Endothelial cell of umbilical vein (primary cell): Measurements from ENCODE around the gene DPP6.

Experiments
- EZH2 ChIP-seq: IDR thresholded peaks from 2 replicates; pipeline ENCODE4 v1.6.1; 2012; ENCODE audit warnings: borderline replicate concordance, low read depth, mild to moderate bottlenecking, moderate library complexity, low read length, inconsistent platforms; ENCODE audit not compliant: severe bottlenecking
- POLR2A ChIP-seq: IDR thresholded peaks from 2 replicates; pipeline ENCODE4 v1.6.1; 2012; ENCODE audit warnings: low read depth, mild to moderate bottlenecking, control low read depth, low read length
- TF ChIP-seq, protein P1 (sequence below), 2 donors: IDR thresholded peaks; 1 replicate in 1 of 2; 2 replicates in 1 of 2; pipeline ENCODE4 v1.5.1; 2011; ENCODE audit warnings: low read length in 2 of 2, mild to moderate bottlenecking in 2 of 2, moderate library complexity in 2 of 2, control low read depth in 1 of 2, inconsistent platforms in 1 of 2, low read depth in 1 of 2; ENCODE audit not compliant: insufficient read depth in 1 of 2; ENCODE audit errors: extremely low read depth in 1 of 2
- TF ChIP-seq, protein P2 (sequence below): IDR thresholded peaks from 2 replicates; pipeline ENCODE4 v1.6.1; 2011; ENCODE audit not compliant: insufficient read depth, insufficient read length

DNA sequence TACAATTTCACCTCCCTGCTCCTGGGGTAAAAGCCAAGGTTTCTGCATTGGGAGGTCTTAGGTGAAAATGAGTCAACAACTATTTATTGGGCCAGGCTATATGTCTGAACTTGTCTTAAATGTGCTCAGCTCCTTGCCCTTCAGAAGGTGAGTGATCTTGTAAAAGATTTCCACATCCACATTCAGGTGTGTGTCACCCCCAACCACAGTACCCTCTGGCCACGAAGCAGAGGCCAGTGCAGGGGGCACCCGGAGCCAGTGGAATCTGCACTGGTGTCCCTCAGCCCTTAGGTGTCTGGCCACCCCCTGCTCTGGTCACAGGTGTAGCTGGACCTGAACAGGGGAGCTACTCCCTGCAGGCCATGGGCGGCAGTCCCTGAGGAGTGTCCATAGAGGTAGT lies 752.3 kb downstream of the DPP6 start:
- TF ChIP-seq, protein P1, sequence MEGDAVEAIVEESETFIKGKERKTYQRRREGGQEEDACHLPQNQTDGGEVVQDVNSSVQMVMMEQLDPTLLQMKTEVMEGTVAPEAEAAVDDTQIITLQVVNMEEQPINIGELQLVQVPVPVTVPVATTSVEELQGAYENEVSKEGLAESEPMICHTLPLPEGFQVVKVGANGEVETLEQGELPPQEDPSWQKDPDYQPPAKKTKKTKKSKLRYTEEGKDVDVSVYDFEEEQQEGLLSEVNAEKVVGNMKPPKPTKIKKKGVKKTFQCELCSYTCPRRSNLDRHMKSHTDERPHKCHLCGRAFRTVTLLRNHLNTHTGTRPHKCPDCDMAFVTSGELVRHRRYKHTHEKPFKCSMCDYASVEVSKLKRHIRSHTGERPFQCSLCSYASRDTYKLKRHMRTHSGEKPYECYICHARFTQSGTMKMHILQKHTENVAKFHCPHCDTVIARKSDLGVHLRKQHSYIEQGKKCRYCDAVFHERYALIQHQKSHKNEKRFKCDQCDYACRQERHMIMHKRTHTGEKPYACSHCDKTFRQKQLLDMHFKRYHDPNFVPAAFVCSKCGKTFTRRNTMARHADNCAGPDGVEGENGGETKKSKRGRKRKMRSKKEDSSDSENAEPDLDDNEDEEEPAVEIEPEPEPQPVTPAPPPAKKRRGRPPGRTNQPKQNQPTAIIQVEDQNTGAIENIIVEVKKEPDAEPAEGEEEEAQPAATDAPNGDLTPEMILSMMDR (IDR thresholded peaks at IDR 0.05; ENCODE audit: extremely low read depth in 1 of 2, insufficient read depth in 1 of 2, low read depth in 1 of 2, low read length in 2 of 2) = no peak
- TF ChIP-seq, protein P2, sequence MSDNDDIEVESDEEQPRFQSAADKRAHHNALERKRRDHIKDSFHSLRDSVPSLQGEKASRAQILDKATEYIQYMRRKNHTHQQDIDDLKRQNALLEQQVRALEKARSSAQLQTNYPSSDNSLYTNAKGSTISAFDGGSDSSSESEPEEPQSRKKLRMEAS = no peak
- TF ChIP-seq EZH2 (no peak), POLR2A (no peak)
